Stimulated activated naive B cell treated with anti-CD40 and anti-IgM and Interleukin-4, amounts not matched to agents 10 μg/mL and 1 μg/mL and 100 μg/mL, for 72 hours (primary cell): Measurements from ENCODE around the gene TNFRSF18.
"Not testable (repeated sequence)": the region's sequence is repeated elsewhere in the genome, so short reads cannot be mapped to it uniquely, and the experiment has no call there.

ENCODE experiments used
- ATAC-seq, 2 donors: fragments of 150-1000 bp; cut with Tn5 transposase; replicated peaks; 2 replicates each; pipeline ENCODE4 v1.10.0; 2021; ENCODE audit warnings: moderate library complexity in 1 of 2
- DNase-seq: peaks from one replicate; pipeline ENCODE4 v3.0.0; 2021
- H3K27ac Mint-ChIP-seq: one replicate; pipeline ENCODE4 v1.8.0; 2022; ENCODE audit warnings: mild to moderate bottlenecking, mixed read lengths
- H3K27me3 Mint-ChIP-seq, 2 donors: one replicate each; pipeline ENCODE4 v1.8.0; 2022; ENCODE audit warnings: mixed read lengths in 2 of 2
- H3K36me3 Mint-ChIP-seq, 2 donors: one replicate each; pipeline ENCODE4 v1.8.0; 2022; ENCODE audit warnings: mixed read lengths in 2 of 2, mild to moderate bottlenecking in 1 of 2
- H3K4me1 Mint-ChIP-seq, 2 donors: one replicate each; pipeline ENCODE4 v1.8.0; 2022; ENCODE audit warnings: mixed read lengths in 2 of 2, mild to moderate bottlenecking in 1 of 2
- H3K4me3 Mint-ChIP-seq, 2 donors: one replicate each; pipeline ENCODE4 v1.8.0; 2022; ENCODE audit warnings: mild to moderate bottlenecking in 2 of 2, mixed read lengths in 2 of 2, moderate library complexity in 1 of 2
- H3K9me3 Mint-ChIP-seq, 2 donors: one replicate each; pipeline ENCODE4 v1.8.0; 2022; ENCODE audit warnings: mixed read lengths in 2 of 2, mild to moderate bottlenecking in 1 of 2

TNFRSF18 gene

GRCh38 chr1:1195726-1196125 is 10.7 kb downstream of the TNFRSF18 start:
- H3K4me3 Mint-ChIP-seq, H3K27me3 Mint-ChIP-seq, DNase-seq, ATAC-seq: not testable (repeated sequence)
- peaks cover 13 to 24% of the 10 kb centered on the region in 2 donors for H3K4me1 Mint-ChIP-seq
- peaks cover 13 to 22% of the 10 kb centered on the region in 2 donors for H3K36me3 Mint-ChIP-seq
- H3K27ac Mint-ChIP-seq: peak overlapping the region; percentile 20
- peaks cover 9 to 17% of the 10 kb centered on the region in 2 donors for H3K9me3 Mint-ChIP-seq

DNA sequence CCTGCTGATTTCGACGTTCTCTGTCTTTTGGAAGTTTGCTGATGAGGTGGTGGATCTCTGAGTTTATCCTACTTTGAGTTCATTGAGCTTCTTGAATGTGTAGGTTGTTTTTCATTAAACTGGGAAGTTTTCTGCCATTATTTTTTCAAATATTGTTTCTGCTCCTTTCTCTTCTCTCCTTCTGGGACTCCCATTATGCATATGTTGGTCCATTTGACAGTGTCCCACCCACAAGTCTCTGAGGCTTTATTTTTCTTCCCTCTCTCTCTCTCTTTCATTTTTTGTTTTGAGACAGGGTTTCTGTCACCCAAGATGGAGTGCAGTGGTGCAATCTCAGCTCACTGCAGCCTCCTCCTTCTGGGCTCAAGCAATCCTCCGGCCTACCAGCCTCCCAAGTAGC is 11.7 kb downstream of the TNFRSF18 start:
- peaks cover 9 to 17% of the 10 kb centered on the region in 2 donors for H3K9me3 Mint-ChIP-seq
- peaks cover 0 to 5% of the 10 kb centered on the region in 2 donors for H3K27me3 Mint-ChIP-seq
- H3K4me1 Mint-ChIP-seq: peaks cover 6 to 14% of the 10 kb centered on the region in 2 donors
- ATAC-seq (no peak), DNase-seq (no peak)
- H3K27ac Mint-ChIP-seq: no peak overlapping the region
- H3K4me3 Mint-ChIP-seq: no peak overlapping the region
- H3K36me3 Mint-ChIP-seq: peaks cover 13 to 22% of the 10 kb centered on the region in 2 donors

GRCh38 chr1:1191734-1192133 is 14.7 kb downstream of the TNFRSF18 start:
- Mint-ChIP-seq H3K4me1 (peaks cover 0 to 5% of the 10 kb centered on the region in 2 donors), H3K9me3 (peaks cover 9 to 17% of the 10 kb centered on the region in 2 donors), H3K27ac (no peak overlapping the region), H3K27me3 (peaks cover 0 to 5% of the 10 kb centered on the region in 2 donors), H3K4me3 (no peak overlapping the region), H3K36me3 (peaks cover 12 to 22% of the 10 kb centered on the region in 2 donors)
- DNase-seq: no peak
- no peak for ATAC-seq

DNA sequence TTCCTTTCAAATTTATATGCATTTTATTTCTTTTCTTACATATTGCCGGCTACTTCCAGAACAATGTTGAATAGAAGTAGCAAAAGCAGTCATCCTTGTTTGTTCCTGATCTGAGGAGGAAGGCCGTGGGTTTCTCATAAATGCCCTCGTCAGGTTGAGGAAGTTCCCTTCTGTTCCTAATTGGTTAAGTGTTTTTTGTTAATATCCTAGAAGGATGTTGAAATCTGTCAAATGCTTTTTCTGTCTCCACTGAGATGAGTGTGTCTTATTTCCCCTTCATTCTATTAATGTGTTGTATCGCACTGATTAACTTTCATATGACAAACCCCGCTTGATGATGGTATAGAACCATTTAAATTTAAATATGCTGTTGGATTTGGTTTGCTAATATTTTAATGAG is 17.3 kb downstream of the TNFRSF18 start:
- no peak for DNase-seq
- H3K36me3 Mint-ChIP-seq: peaks cover 4 to 6% of the 10 kb centered on the region in 2 donors
- H3K9me3 Mint-ChIP-seq: peaks cover 2 to 7% of the 10 kb centered on the region in 2 donors
- ATAC-seq: no peak
- no peak overlapping the region for H3K27ac Mint-ChIP-seq
- no peak overlapping the region for H3K4me3 Mint-ChIP-seq
- H3K4me1 Mint-ChIP-seq: peaks cover 3 to 7% of the 10 kb centered on the region in 2 donors
- H3K27me3 Mint-ChIP-seq: peaks cover 0 to 5% of the 10 kb centered on the region in 2 donors

DNA sequence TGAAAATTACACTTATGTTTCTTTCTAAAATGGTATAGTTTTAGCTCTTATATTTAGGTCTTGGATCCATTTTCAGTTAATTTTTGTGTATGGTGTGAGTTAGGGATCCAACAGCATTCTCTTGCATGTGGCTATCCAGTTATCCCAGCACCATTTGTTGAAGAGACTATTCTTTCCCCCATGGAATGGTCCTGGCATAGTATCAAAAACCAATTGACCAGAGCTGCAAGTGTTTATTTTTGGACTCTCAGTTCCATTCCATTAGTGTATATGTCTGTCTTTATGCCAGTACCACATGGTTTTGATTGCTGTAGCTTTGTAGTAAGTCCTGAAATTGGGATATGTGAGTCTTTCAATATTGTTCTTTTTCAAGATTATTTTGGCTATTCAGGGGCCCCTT is 18.5 kb downstream of the TNFRSF18 start:
- ATAC-seq (no peak), DNase-seq (no peak)
- peaks cover 2 to 7% of the 10 kb centered on the region in 2 donors for H3K9me3 Mint-ChIP-seq
- no peak overlapping the region for H3K4me3 Mint-ChIP-seq
- peaks cover 5 to 15% of the 10 kb centered on the region in 2 donors for H3K4me1 Mint-ChIP-seq
- no peak overlapping the region for H3K27ac Mint-ChIP-seq
- peaks cover 4 to 6% of the 10 kb centered on the region in 2 donors for H3K36me3 Mint-ChIP-seq
- peaks cover 9 to 10% of the 10 kb centered on the region in 2 donors for H3K27me3 Mint-ChIP-seq

DNA sequence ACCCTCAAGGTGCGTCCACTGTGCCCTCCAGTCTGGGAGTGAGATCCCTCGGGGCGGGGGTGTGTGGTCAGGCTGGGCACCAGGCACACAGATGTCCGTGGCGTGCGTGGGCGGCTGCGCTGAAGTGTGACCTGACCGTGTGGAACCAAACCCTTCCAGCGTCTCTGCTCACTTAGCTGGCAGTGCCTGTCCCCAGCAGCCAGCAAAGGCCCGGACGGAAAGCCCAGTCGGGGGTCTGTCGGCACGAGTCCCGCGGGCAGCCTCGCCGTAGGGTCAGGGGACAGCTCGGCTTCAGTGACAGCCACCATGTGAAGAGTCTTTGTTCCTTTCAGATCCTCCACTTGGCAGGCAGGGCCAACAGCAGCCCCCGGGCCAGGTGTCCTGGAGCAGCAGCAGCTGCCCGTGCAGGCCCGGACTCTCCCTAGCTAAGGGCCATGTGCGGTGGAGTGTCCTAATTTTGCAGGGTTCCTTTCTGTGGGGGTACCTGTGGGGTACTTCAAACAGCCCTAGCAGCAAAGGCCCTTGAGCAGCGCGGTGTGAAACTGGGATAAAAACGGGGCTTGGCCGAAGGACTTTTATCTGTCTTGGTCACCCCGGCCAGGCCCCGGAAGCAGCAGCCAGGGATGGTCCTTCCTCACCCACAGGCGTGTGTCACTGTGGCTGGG is 21.2 kb downstream of the TNFRSF18 start:
- Mint-ChIP-seq H3K4me3 (no peak overlapping the region), H3K27ac (no peak overlapping the region), H3K4me1 (peaks cover 12 to 24% of the 10 kb centered on the region in 2 donors), H3K27me3 (peaks cover 22 to 29% of the 10 kb centered on the region in 2 donors), H3K9me3 (no peaks in the 10 kb centered on the region), H3K36me3 (no peaks in the 10 kb centered on the region)
- DNase-seq: no peak
- ATAC-seq: peak in 1 of 2 donors; percentile 29

DNA sequence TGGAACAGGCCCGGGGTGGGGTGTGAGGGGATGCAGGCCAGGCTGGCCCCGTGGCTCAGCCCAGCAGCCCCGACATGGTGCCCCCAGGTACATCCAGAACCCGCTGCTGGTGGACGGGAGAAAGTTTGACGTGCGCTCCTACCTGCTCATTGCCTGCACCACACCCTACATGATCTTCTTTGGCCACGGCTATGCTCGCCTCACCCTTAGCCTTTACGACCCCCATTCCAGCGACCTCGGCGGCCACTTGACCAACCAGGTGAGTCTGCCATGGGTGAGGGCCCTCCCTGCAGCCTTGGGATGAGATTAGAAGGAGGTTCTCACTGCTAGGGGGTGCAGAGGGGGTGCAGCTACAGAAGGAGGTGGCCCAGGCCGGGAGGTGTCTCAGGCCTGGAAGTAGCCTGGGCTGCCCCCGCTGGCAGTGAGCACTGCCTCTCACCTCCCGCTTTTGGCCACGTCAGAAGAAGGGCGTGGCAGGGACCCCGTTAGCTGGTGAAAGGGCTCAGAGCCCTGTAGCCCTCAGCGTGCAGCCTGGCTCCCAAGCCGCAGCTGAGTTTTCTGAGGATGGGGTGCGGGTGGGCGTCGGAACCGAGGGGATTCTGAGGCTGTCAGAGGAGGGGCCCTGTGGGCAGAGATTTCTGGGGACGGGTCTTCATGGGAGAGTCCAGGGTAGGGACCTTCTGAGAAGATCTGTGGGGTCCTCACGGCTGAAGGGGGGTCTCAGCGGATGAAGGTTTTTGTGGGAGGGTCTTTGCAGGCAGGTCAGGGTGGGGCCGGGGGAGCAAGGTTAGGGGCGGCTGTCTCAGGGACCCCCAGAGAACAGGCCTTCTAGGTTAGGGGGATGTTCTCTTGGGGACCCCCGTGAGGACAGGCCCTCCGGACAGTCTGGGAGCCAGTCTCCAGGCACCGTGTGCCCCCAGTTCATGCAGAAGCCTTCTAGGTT is 22.3 kb downstream of the TNFRSF18 start:
- Mint-ChIP-seq H3K4me1 (peaks cover 10 to 29% of the 10 kb centered on the region in 2 donors), H3K27ac (no peak overlapping the region), H3K9me3 (no peaks in the 10 kb centered on the region), H3K4me3 (no peak overlapping the region), H3K36me3 (no peaks in the 10 kb centered on the region), H3K27me3 (peaks cover 22 to 29% of the 10 kb centered on the region in 2 donors)
- ATAC-seq: no peak
- no peak for DNase-seq

GRCh38 chr1:1183221-1183747 is 23.1 kb downstream of the TNFRSF18 start:
- H3K27me3 Mint-ChIP-seq: peaks cover 22 to 30% of the 10 kb centered on the region in 2 donors
- no peak overlapping the region for H3K4me3 Mint-ChIP-seq
- H3K4me1 Mint-ChIP-seq: peaks cover 9 to 32% of the 10 kb centered on the region in 2 donors
- no peaks in the 10 kb centered on the region for H3K36me3 Mint-ChIP-seq
- no peak overlapping the region for H3K27ac Mint-ChIP-seq
- no peak for ATAC-seq
- no peaks in the 10 kb centered on the region for H3K9me3 Mint-ChIP-seq
- no peak for DNase-seq

DNA sequence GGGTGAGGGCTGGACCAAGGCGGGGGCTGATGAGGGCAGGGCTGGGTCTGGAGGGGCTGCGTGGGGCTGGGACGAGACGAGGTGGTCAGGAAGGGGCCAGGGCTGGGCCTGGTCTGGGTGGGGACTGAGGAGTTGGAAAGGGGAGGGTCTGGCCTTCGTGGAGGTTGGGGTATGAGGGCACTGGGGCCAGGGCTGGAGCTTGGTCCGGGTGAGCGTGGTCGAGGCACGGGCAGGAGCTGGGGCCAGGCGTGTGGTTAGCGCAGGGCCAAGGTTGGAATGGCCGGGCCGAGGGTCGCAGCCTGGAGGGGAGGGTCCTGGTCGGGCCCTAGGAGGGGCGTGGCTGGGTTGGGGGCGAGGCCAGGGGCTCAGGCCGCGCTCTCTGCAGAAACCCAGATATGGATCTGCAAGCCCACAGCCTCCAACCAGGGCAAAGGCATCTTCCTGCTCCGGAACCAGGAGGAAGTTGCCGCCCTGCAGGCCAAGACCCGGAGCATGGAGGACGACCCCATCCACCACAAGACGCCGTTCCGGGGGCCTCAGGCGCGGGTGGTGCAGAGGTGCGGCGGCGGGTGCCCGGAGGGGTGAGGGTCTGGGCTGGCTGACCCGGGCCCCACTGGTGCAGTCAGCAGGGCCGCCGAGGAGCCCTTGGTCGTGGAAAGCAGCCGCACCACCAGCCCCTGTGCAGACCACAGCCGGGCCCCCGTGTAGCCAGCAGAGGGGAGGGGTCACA is 23.7 kb downstream of the TNFRSF18 start:
- Mint-ChIP-seq H3K27me3 (peaks cover 22 to 36% of the 10 kb centered on the region in 2 donors), H3K36me3 (no peaks in the 10 kb centered on the region), H3K4me3 (no peak overlapping the region), H3K4me1 (peaks cover 9 to 37% of the 10 kb centered on the region in 2 donors), H3K9me3 (no peaks in the 10 kb centered on the region), H3K27ac (no peak overlapping the region)
- DNase-seq: no peak
- no peak for ATAC-seq

GRCh38 chr1:1181938-1182410 is 24.4 kb downstream of the TNFRSF18 start:
- peaks cover 10 to 39% of the 10 kb centered on the region in 2 donors for H3K4me1 Mint-ChIP-seq
- DNase-seq: no peak
- no peak overlapping the region for H3K4me3 Mint-ChIP-seq
- no peak overlapping the region for H3K27ac Mint-ChIP-seq
- ATAC-seq: no peak
- no peaks in the 10 kb centered on the region for H3K36me3 Mint-ChIP-seq
- peaks cover 25 to 41% of the 10 kb centered on the region in 2 donors for H3K27me3 Mint-ChIP-seq
- H3K9me3 Mint-ChIP-seq: no peaks in the 10 kb centered on the region

DNA sequence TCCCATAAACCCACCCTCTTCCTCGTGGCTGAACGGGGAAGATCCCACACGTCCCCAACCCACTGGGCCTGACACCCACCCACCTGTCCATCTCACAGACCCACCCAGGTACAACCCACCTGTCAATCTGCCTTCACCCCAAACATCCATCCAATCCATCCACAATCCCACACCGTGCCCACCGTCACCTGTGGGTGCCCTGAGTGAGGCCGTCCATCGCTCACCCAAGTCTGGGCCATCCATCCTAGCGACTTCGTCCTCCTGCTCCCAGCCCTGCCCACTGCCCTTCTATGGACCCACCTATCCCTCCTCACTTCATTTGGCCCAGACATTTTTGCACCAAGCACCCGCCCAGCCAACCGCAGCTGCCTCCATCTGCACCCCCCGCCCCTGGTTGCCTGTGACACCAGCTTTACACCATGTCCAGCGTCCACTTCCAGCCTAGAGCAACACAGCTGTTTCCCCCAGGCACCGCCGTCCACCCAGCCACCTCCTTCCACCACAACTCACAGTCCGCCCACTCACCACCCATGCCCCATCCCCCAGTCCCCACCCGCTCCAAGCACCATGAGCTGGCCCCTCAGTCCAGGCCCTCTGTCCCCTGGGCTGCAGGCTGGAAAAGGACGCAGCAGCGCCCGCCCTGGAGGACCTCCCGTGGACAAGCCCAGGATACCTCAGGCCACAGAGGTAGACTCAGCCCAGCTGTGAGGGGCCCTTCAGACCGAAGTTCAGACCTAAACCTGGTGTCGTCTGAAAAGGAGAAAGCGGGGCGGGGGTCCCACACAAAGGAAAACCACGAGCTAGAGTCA is 25.1 kb downstream of the TNFRSF18 start:
- peaks cover 28 to 48% of the 10 kb centered on the region in 2 donors for H3K27me3 Mint-ChIP-seq
- DNase-seq: no peak
- no peaks in the 10 kb centered on the region for H3K36me3 Mint-ChIP-seq
- no peaks in the 10 kb centered on the region for H3K9me3 Mint-ChIP-seq
- H3K4me3 Mint-ChIP-seq: no peak overlapping the region
- H3K27ac Mint-ChIP-seq: peak overlapping the region; percentile 33
- ATAC-seq: no peak
- peaks cover 13 to 44% of the 10 kb centered on the region in 2 donors for H3K4me1 Mint-ChIP-seq

- Mint-ChIP-seq H3K4me3 (no peak overlapping the region), H3K27me3 (peaks cover 39 to 59% of the 10 kb centered on the region in 2 donors), H3K36me3 (no peaks in the 10 kb centered on the region), H3K9me3 (no peaks in the 10 kb centered on the region), H3K4me1 (peaks cover 16 to 47% of the 10 kb centered on the region in 2 donors), H3K27ac (no peak overlapping the region)
- ATAC-seq (no peak), DNase-seq (no peak)
Measured at GRCh38 chr1:1179983-1180861, 26.2 kb downstream of the TNFRSF18 start.
